AG04450 (cell line): ENCODE data around the gene SERF2. TPM values are rescaled to one million over a fixed set of nuclear protein-coding genes. Genes with fewer than 3 reads are reported as not detected.

ENCODE experiments used
- CTCF ChIA-PET: fragments of 300-600, 350-600 bp; formaldehyde crosslinking; extraction: SDS; loops from one replicate; lab custom pipeline; 2022; ENCODE audit warnings: antibody characterized with exemption, inconsistent platforms; lab: Charles Lee
- POLR2A ChIA-PET: fragments of 350-600 bp; formaldehyde crosslinking; extraction: SDS; loops from one replicate; lab custom pipeline; 2021; ENCODE audit warnings: antibody characterized with exemption, inconsistent platforms; lab: Yijun Ruan, JAX
- DNase-seq: peaks from one replicate; pipeline ENCODE4 v3.0.0-alpha.2; 2011; ENCODE audit warnings: low read depth, low spot score
- H3K27ac ChIP-seq: one replicate; pipeline ENCODE4 v1.5.1; 2012; ENCODE audit warnings: low read depth, low read length, control low read depth
- H3K27me3 ChIP-seq: one replicate; pipeline ENCODE4 v1.6.0; 2012; ENCODE audit warnings: low read length; ENCODE audit not compliant: control insufficient read depth, insufficient read depth
- H3K4me3 ChIP-seq: 2 replicates; pipeline ENCODE4 v1.5.1; 2011; ENCODE audit warnings: mild to moderate bottlenecking, low read depth, low read length, control low read depth
- H3K9me3 ChIP-seq: 2 replicates; pipeline ENCODE4 v1.5.1; 2012; ENCODE audit warnings: low read length; ENCODE audit not compliant: control insufficient read depth, insufficient read depth
- polyA plus RNA-seq: library from polyadenylated mRNA; depleted of rRNA; stranded (reverse); fragments of >200 nt; gene quantifications from 2 replicates; pipeline ENCODE4 v1.2.3, GENCODE V29; 2011; rRNA removed
- small RNA-seq: library from RNA; depleted of rRNA; stranded (forward); fragments of <200 nt; gene quantifications from one replicate; pipeline ENCODE3, GENCODE V24; 2012; ENCODE audit warnings: low read depth; ENCODE audit not compliant: insufficient read length
- TF ChIP-seq, protein P1 (sequence below): IDR thresholded peaks from 2 replicates; pipeline ENCODE4 v1.5.1; 2011; ENCODE audit warnings: low read depth, low read length, control low read depth, inconsistent platforms

Gene SERF2
- polyA plus RNA-seq, 1 experiment = 608 TPM

GRCh38 chr15:43845421-43845820, 53.3 kb downstream of the SERF2 start:
- Histone ChIP-seq H3K27me3 (no peaks in the 10 kb centered on the region), H3K9me3 (no peaks in the 10 kb centered on the region), H3K27ac (no peak overlapping the region), H3K4me3 (no peak overlapping the region)
- TF ChIP-seq, protein P1, sequence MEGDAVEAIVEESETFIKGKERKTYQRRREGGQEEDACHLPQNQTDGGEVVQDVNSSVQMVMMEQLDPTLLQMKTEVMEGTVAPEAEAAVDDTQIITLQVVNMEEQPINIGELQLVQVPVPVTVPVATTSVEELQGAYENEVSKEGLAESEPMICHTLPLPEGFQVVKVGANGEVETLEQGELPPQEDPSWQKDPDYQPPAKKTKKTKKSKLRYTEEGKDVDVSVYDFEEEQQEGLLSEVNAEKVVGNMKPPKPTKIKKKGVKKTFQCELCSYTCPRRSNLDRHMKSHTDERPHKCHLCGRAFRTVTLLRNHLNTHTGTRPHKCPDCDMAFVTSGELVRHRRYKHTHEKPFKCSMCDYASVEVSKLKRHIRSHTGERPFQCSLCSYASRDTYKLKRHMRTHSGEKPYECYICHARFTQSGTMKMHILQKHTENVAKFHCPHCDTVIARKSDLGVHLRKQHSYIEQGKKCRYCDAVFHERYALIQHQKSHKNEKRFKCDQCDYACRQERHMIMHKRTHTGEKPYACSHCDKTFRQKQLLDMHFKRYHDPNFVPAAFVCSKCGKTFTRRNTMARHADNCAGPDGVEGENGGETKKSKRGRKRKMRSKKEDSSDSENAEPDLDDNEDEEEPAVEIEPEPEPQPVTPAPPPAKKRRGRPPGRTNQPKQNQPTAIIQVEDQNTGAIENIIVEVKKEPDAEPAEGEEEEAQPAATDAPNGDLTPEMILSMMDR = no peak
- DNase-seq = no peak
- ChIA-PET CTCF (no interaction called here), POLR2A (no interaction called here)

Small RNAs within 50 kb of the gene (small RNA-seq; reads per million reads assigned to genes)
- gene MIR1282 = not detected

Other genes with a start within 250 kb of the SERF2 start
- gene PPIP5K1, start 202.1 kb upstream of the SERF2 start, polyA plus RNA-seq = 19.3 and 20.6 TPM in 2 replicates
- 0.11 TPM in 1 of 2 replicates, not detected in the other for gene CKMT1B, start 198.3 kb upstream of the SERF2 start, polyA plus RNA-seq
- gene STRC, start 173.5 kb upstream of the SERF2 start, polyA plus RNA-seq = not detected in 2 replicates
- 0.87 and 0.96 TPM in 2 replicates for gene CATSPER2, start 143.5 kb upstream of the SERF2 start, polyA plus RNA-seq
- gene CKMT1A, start 98.5 kb upstream of the SERF2 start, polyA plus RNA-seq = not detected in 2 replicates
- gene PDIA3, start 45.9 kb upstream of the SERF2 start, polyA plus RNA-seq = 308 and 326 TPM in 2 replicates
- 2.3 and 2.4 TPM in 2 replicates for gene ELL3, start 15.4 kb upstream of the SERF2 start, polyA plus RNA-seq
- 0.05 TPM in 1 of 2 replicates, not detected in the other for gene SERINC4, start 7.9 kb downstream of the SERF2 start, polyA plus RNA-seq
- 6.4 and 10.7 TPM in 2 replicates for gene HYPK, start 8.3 kb downstream of the SERF2 start, polyA plus RNA-seq
- 46.5 and 61.9 TPM in 2 replicates for gene MFAP1, start 32.4 kb downstream of the SERF2 start, polyA plus RNA-seq
- 4.6 and 6.7 TPM in 2 replicates for gene WDR76, start 34.7 kb downstream of the SERF2 start, polyA plus RNA-seq